Stimulated activated naive CD8-positive, alpha-beta T cell treated with anti-CD3 and anti-CD28 coated beads, Interleukin-15, Interleukin-2, amounts not matched to agents 100 U/mL and 50 U/mL, for 24 hours (primary cell): ENCODE data around the gene HS3ST5.

ENCODE experiments used
- ATAC-seq: fragments of 150-1000 bp; cut with Tn5 transposase; one replicate; pipeline ENCODE4 v1.10.0; 2021
- DNase-seq: peaks from one replicate; pipeline ENCODE4 v3.0.0; 2021

HS3ST5 gene

GRCh38 chr6:114342826-114343781, at the start of gene HS3ST5:
HS3ST5 (minus strand) TSS chr6:114343023; CDS start chr6:114062845, 280,178 bp downstream.
- peak; percentile 4 for DNase-seq
- ATAC-seq = no peak

- no peak for DNase-seq
- no peak for ATAC-seq
These were observed 47.4 kb upstream of the HS3ST5 start for GRCh38 chr6:114390176-114390575.

- ATAC-seq (no peak), DNase-seq (no peak)
These were observed 46.3 kb upstream of the HS3ST5 start for GRCh38 chr6:114389111-114389510.

- DNase-seq = no peak
- no peak for ATAC-seq
These were observed 39.6 kb upstream of the HS3ST5 start for GRCh38 chr6:114382406-114382805.

- DNase-seq (no peak), ATAC-seq (no peak)
These were observed 35.1 kb upstream of the HS3ST5 start for GRCh38 chr6:114377881-114378280.

- ATAC-seq (no peak), DNase-seq (no peak)
These were observed 33.9 kb upstream of the HS3ST5 start for GRCh38 chr6:114376611-114377175.

GRCh38 chr6:114375541-114376192, 32.8 kb upstream of the HS3ST5 start:
- ATAC-seq = no peak
- DNase-seq = no peak

- DNase-seq (no peak), ATAC-seq (no peak)
These were observed 24.6 kb upstream of the HS3ST5 start for GRCh38 chr6:114367315-114367961.

- no peak for ATAC-seq
- DNase-seq = no peak
These were observed 24.1 kb upstream of the HS3ST5 start for GRCh38 chr6:114366899-114367298.

GRCh38 chr6:114364301-114364700, 21.5 kb upstream of the HS3ST5 start:
- ATAC-seq (no peak), DNase-seq (no peak)

GRCh38 chr6:114362957-114363356, 20.1 kb upstream of the HS3ST5 start:
- no peak for ATAC-seq
- DNase-seq = no peak

GRCh38 chr6:114362396-114362795, 19.6 kb upstream of the HS3ST5 start:
- DNase-seq (no peak), ATAC-seq (no peak)

- ATAC-seq (no peak), DNase-seq (no peak)
These were observed 18.2 kb upstream of the HS3ST5 start for GRCh38 chr6:114361036-114361435.

GRCh38 chr6:114355300-114355699, 12.5 kb upstream of the HS3ST5 start:
- ATAC-seq (no peak), DNase-seq (no peak)

GRCh38 chr6:114354482-114354881, 11.7 kb upstream of the HS3ST5 start:
- DNase-seq = no peak
- ATAC-seq = no peak

- no peak for DNase-seq
- ATAC-seq = no peak
These were observed 3.6 kb upstream of the HS3ST5 start for GRCh38 chr6:114346451-114346850.

GRCh38 chr6:114344971-114345275, 2.1 kb upstream of the HS3ST5 start:
- no peak for DNase-seq
- ATAC-seq = no peak

- DNase-seq (no peak), ATAC-seq (no peak)
These were observed 1.6 kb upstream of the HS3ST5 start for GRCh38 chr6:114344246-114344970.

GRCh38 chr6:114343782-114344144, 940 bp upstream of the HS3ST5 start:
- DNase-seq (no peak), ATAC-seq (no peak)

GRCh38 chr6:114342086-114342825, 567 bp downstream of the HS3ST5 start:
- DNase-seq = no peak

GRCh38 chr6:114339706-114340105, 3.1 kb downstream of the HS3ST5 start:
- ATAC-seq = no peak
- DNase-seq = no peak

More at GRCh38 chr6:114342086-114342825, 567 bp downstream of the HS3ST5 start:
- no peak for ATAC-seq
